Measurements from ENCODE around the gene GJA3.

Gene GJA3

DNA sequence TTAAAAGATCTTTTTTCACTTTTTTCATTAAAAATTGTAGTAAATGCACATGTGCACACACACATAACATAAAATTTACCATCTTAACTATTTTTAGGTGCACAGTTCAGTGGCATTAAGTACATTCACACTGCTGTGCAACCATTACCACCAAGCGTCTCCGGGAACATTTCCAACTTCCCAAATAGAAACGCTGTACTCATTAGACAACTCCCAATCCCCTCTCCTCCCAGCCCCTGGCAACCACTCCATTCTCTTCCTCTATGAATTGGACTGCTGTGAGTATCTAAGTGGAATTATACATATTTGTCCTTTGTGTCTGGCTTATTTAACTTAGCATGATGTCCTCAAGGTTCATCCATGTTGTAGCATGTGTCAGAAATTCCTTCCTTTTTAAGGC is 20.3 kb upstream of the GJA3 start:
- Histone ChIP-seq H3K4me1 (ENCODE audit: insufficient read depth, low read length, severe bottlenecking) (no peaks in the 10 kb centered on the region), H3K4me2 (ENCODE audit: low read length) (no peak overlapping the region), H3K27me3 (ENCODE audit: insufficient read depth, low read length) (no peaks in the 10 kb centered on the region; the same call in 1 of the 2 replicates), H3K4me3 (ENCODE audit: low read depth, low read length, poor library complexity, severe bottlenecking) (no peak overlapping the region), H3K9me3 (ENCODE audit: low read length) (no peaks in the 10 kb centered on the region), H3K9ac (ENCODE audit: low read length) (no peak overlapping the region), H3F3A (ENCODE audit: insufficient read depth, low read length) (no peaks in the 10 kb centered on the region), H4K20me1 (ENCODE audit: insufficient read depth, low read length) (no peaks in the 10 kb centered on the region), H3K79me2 (ENCODE audit: insufficient read depth, low read length) (no peaks in the 10 kb centered on the region), H3K27ac (ENCODE audit: low read depth, low read length, poor library complexity, severe bottlenecking) (no peak overlapping the region), H3K9me2 (ENCODE audit: low read depth, low read length) (no peaks in the 10 kb centered on the region), H2AFZ (ENCODE audit: low read length) (no peak overlapping the region), H3K36me3 (ENCODE audit: insufficient read depth, low read length) (no peaks in the 10 kb centered on the region)
- TF ChIP-seq EZH2 (IDR thresholded peaks at IDR 0.05; ENCODE audit: borderline replicate concordance, low read length) = no peak
- TF ChIP-seq, protein P1, sequence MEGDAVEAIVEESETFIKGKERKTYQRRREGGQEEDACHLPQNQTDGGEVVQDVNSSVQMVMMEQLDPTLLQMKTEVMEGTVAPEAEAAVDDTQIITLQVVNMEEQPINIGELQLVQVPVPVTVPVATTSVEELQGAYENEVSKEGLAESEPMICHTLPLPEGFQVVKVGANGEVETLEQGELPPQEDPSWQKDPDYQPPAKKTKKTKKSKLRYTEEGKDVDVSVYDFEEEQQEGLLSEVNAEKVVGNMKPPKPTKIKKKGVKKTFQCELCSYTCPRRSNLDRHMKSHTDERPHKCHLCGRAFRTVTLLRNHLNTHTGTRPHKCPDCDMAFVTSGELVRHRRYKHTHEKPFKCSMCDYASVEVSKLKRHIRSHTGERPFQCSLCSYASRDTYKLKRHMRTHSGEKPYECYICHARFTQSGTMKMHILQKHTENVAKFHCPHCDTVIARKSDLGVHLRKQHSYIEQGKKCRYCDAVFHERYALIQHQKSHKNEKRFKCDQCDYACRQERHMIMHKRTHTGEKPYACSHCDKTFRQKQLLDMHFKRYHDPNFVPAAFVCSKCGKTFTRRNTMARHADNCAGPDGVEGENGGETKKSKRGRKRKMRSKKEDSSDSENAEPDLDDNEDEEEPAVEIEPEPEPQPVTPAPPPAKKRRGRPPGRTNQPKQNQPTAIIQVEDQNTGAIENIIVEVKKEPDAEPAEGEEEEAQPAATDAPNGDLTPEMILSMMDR (IDR thresholded peaks at IDR 0.05; ENCODE audit: low read length) = no peak

DNA sequence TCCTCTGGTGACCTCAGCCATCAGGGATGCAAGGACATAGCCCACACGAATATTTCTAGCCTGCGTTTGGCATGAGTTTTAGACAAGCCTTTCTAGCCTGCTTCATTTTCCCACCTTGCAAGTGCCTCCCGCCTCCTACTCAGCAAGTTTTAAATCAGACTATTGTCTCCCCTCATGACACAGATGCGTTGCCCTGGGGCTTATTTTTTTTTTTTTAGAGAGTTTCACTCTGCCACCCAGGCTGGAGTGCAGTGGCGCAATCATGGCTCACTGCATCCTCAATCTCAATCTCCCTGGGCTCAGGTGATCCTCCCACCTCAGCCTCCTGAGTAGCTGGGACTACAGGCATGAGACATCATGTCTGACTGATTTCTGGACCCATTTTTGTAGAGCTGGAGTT is 17.3 kb upstream of the GJA3 start:
- no peaks in the 10 kb centered on the region for H3K9me3 ChIP-seq (ENCODE audit: low read length)
- no peaks in the 10 kb centered on the region for H4K20me1 ChIP-seq (ENCODE audit: insufficient read depth, low read length)
- no peak overlapping the region for H3K4me3 ChIP-seq (ENCODE audit: low read depth, low read length, poor library complexity, severe bottlenecking)
- H3K4me2 ChIP-seq (ENCODE audit: low read length) = no peak overlapping the region
- H3K36me3 ChIP-seq (ENCODE audit: insufficient read depth, low read length) = no peaks in the 10 kb centered on the region
- H3K27me3 ChIP-seq (ENCODE audit: insufficient read depth, low read length) = no peaks in the 10 kb centered on the region; the same call in 1 of the 2 replicates
- no peaks in the 10 kb centered on the region for H3F3A ChIP-seq (ENCODE audit: insufficient read depth, low read length)
- no peak overlapping the region for H3K9ac ChIP-seq (ENCODE audit: low read length)
- no peak overlapping the region for H2AFZ ChIP-seq (ENCODE audit: low read length)
- H3K79me2 ChIP-seq (ENCODE audit: insufficient read depth, low read length) = no peaks in the 10 kb centered on the region
- H3K27ac ChIP-seq (ENCODE audit: low read depth, low read length, poor library complexity, severe bottlenecking) = no peak overlapping the region
- H3K9me2 ChIP-seq (ENCODE audit: low read depth, low read length) = no peaks in the 10 kb centered on the region
- TF ChIP-seq, protein P1 (IDR thresholded peaks at IDR 0.05; ENCODE audit: low read length) = no peak
- no peak for TF ChIP-seq EZH2 (IDR thresholded peaks at IDR 0.05; ENCODE audit: borderline replicate concordance, low read length)
- H3K4me1 ChIP-seq (ENCODE audit: insufficient read depth, low read length, severe bottlenecking) = no peaks in the 10 kb centered on the region

GRCh38 chr13:20177049-20177831 is 16.4 kb upstream of the GJA3 start:
- Histone ChIP-seq H3K27ac (ENCODE audit: low read depth, low read length, poor library complexity, severe bottlenecking) (no peak overlapping the region), H3K79me2 (ENCODE audit: insufficient read depth, low read length) (no peaks in the 10 kb centered on the region), H3K9me2 (ENCODE audit: low read depth, low read length) (no peaks in the 10 kb centered on the region), H3K4me2 (ENCODE audit: low read length) (no peak overlapping the region), H2AFZ (ENCODE audit: low read length) (no peak overlapping the region), H3F3A (ENCODE audit: insufficient read depth, low read length) (no peaks in the 10 kb centered on the region), H4K20me1 (ENCODE audit: insufficient read depth, low read length) (no peaks in the 10 kb centered on the region), H3K9ac (ENCODE audit: low read length) (no peak overlapping the region), H3K9me3 (ENCODE audit: low read length) (no peaks in the 10 kb centered on the region), H3K27me3 (ENCODE audit: insufficient read depth, low read length) (no peaks in the 10 kb centered on the region; the same call in 1 of the 2 replicates), H3K4me3 (ENCODE audit: low read depth, low read length, poor library complexity, severe bottlenecking) (no peak overlapping the region), H3K4me1 (ENCODE audit: insufficient read depth, low read length, severe bottlenecking) (no peaks in the 10 kb centered on the region), H3K36me3 (ENCODE audit: insufficient read depth, low read length) (no peaks in the 10 kb centered on the region)
- TF ChIP-seq, protein P1 (IDR thresholded peaks at IDR 0.05; ENCODE audit: low read length) = no peak

Data from OCI-LY1 (cell line).